Uterus (tissue), 2 donors: ENCODE measurements around the gene DUSP1.

Source experiments
- POLR2A ChIP-seq, 2 donors: fragments of 450-650 bp; IDR thresholded peaks; one replicate each; pipeline ENCODE4 v1.6.1; 2016; ENCODE audit warnings: antibody characterized with exemption in 2 of 2, mild to moderate bottlenecking in 1 of 2, moderate library complexity in 1 of 2
- TF ChIP-seq, protein P1 (sequence below), 4 experiments: fragments of 200-600 bp in 2 of 4; fragments of 450-650 bp in 2 of 4; sonication (generic) in 2 of 4; IDR thresholded peaks; one replicate each; pipeline ENCODE4 v1.5.1; 2016 to 2019; ENCODE audit warnings: antibody characterized with exemption in 4 of 4, mild to moderate bottlenecking in 2 of 4, moderate library complexity in 1 of 4

DNA sequence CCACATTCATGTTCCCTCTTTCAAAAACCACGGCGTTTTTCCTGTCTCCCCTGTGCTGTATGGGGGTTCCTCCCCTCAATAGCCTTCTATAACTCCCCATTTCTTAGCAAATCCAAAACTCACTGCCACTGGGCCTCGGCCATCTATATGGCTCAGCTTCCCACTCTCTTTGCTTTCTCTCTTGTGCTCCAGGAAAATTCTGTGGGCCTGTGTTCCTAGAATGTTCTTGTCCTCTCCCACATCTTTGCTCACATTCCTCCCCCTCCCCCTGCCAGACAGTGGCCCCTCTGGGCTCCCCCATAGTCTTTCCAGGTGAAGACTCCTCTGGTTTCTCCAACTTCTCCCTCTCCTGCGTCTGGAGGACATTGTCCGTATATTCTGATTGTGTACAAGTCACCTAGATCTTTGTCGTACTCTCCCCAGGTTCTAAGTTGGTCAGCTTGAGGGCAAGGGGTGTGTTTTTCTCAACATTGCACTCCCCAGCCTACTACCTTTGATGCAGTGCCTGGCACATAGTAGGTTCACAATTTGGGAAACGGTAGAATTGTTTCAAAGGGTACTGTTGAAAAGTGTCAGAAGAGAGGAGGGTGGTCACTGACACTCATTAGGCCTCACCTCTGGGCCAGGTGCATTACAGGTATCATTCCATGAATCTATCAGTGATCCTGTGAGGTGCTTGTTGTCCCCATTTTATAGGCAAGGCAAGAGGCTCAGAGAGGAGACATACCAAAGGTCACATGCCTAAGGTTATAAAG, 3.7 kb upstream of the DUSP1 start:
- TF ChIP-seq, protein P1, sequence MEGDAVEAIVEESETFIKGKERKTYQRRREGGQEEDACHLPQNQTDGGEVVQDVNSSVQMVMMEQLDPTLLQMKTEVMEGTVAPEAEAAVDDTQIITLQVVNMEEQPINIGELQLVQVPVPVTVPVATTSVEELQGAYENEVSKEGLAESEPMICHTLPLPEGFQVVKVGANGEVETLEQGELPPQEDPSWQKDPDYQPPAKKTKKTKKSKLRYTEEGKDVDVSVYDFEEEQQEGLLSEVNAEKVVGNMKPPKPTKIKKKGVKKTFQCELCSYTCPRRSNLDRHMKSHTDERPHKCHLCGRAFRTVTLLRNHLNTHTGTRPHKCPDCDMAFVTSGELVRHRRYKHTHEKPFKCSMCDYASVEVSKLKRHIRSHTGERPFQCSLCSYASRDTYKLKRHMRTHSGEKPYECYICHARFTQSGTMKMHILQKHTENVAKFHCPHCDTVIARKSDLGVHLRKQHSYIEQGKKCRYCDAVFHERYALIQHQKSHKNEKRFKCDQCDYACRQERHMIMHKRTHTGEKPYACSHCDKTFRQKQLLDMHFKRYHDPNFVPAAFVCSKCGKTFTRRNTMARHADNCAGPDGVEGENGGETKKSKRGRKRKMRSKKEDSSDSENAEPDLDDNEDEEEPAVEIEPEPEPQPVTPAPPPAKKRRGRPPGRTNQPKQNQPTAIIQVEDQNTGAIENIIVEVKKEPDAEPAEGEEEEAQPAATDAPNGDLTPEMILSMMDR (IDR thresholded peaks at IDR 0.05): no peak
- no peak for TF ChIP-seq POLR2A (IDR thresholded peaks at IDR 0.05)
